Suprapubic skin (tissue), 3 donors: ENCODE results near the gene INHBB.

Experiments
- CTCF ChIP-seq, 2 donors: fragments of 200-600 bp in 1 of 2; fragments of 450-650 bp in 1 of 2; sonication (generic) in 1 of 2; IDR thresholded peaks; one replicate each; pipeline ENCODE4 v1.5.1; 2016 to 2019; ENCODE audit warnings: antibody characterized with exemption in 2 of 2, mild to moderate bottlenecking in 1 of 2, moderate library complexity in 1 of 2
- POLR2AphosphoS5 ChIP-seq, 3 donors: sonication (generic); formaldehyde crosslinking; IDR thresholded peaks; one replicate each; pipeline ENCODE4 v1.6.1; 2017; ENCODE audit warnings: antibody characterized with exemption in 3 of 3

- TF ChIP-seq POLR2AphosphoS5 (IDR thresholded peaks at IDR 0.05) (no peak), CTCF (IDR thresholded peaks at IDR 0.05) (no peak)
Measured at GRCh38 chr2:120353591-120353898, 7.6 kb downstream of the INHBB start.
